ENCODE results near the gene YDJC. TPM values are rescaled to one million over a fixed set of nuclear protein-coding genes. Genes with fewer than 3 reads are reported as not detected.

YDJC gene
- total and polyA plus RNA-seq, 2 donors from 2014 or later, result 24.7 to 28.2 TPM

DNA sequence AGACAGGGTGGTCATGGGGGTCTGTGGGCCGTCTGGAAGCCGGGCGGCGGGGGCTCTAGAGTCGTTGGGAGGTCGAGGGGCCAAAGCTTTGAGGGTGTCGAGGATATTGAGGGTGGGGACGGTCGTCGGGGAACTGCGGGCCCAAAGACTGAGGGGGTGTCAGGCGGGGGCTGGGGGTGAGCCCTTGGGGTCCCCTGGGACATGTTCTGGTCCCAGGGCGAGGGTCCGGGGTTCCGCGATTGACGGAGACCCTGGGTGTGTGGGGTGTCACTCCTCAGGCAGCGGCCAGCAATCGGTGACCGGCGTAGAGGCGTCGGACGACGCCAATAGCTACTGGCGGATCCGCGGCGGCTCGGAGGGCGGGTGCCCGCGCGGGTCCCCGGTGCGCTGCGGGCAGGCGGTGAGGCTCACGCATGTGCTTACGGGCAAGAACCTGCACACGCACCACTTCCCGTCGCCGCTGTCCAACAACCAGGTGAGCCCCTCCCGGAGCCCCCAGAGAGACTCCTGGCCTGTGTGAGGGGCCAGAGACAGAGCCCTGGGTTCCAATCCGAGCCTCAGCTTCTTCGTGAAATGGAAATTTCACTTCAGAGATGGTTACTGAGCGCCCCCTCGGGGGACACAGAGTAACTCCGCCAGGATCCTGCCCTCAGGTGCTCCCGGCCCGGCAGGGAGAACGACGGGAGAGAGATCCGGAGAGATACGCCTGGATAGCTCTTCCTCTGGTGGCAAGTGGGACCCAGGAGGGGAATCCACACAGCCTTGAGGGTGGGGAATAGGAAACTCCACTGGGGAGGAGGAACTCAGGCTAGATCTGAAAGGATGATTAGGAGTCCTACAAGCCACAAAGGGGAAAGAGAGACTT lies 13.0 kb upstream of the YDJC start:
- TF ChIP-seq, protein P1, sequence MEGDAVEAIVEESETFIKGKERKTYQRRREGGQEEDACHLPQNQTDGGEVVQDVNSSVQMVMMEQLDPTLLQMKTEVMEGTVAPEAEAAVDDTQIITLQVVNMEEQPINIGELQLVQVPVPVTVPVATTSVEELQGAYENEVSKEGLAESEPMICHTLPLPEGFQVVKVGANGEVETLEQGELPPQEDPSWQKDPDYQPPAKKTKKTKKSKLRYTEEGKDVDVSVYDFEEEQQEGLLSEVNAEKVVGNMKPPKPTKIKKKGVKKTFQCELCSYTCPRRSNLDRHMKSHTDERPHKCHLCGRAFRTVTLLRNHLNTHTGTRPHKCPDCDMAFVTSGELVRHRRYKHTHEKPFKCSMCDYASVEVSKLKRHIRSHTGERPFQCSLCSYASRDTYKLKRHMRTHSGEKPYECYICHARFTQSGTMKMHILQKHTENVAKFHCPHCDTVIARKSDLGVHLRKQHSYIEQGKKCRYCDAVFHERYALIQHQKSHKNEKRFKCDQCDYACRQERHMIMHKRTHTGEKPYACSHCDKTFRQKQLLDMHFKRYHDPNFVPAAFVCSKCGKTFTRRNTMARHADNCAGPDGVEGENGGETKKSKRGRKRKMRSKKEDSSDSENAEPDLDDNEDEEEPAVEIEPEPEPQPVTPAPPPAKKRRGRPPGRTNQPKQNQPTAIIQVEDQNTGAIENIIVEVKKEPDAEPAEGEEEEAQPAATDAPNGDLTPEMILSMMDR (IDR thresholded peaks at IDR 0.05; ENCODE audit: borderline replicate concordance, extremely low read depth, insufficient read depth), result peak; percentile 56
- Histone ChIP-seq H3K4me1 (ENCODE audit: control insufficient read depth in 2 of 3, insufficient read depth in 2 of 3, low read depth in 1 of 3, low read length in 3 of 3) (peaks cover 0 to 12% (median 0%) of the 10 kb centered on the region in 3 donors), H3K27ac (ENCODE audit: low read depth in 2 of 2, low read length in 2 of 2) (no peak overlapping the region), H3K27me3 (ENCODE audit: control insufficient read depth, insufficient read depth, low read length) (no peaks in the 10 kb centered on the region), H3K9me3 (ENCODE audit: control insufficient read depth in 2 of 3, insufficient read depth in 1 of 3, low read length in 3 of 3) (no peaks in the 10 kb centered on the region), H3K9ac (ENCODE audit: low read length in 3 of 3) (peak overlapping the region in 1 of 3 donors; percentile 51), H3K36me3 (ENCODE audit: control insufficient read depth in 2 of 3, insufficient read depth in 3 of 3, low read length in 3 of 3) (no peaks in the 10 kb centered on the region), H3K4me3 (ENCODE audit: low read length in 3 of 3) (peak overlapping the region; percentile 46 to 71 (median 61))
- peak; percentile 56 to 83 (median 68) for DNase-seq
- intact Hi-C loops (cut with DNase I), result no loop called here
- FAIRE-seq, result no peak

DNA sequence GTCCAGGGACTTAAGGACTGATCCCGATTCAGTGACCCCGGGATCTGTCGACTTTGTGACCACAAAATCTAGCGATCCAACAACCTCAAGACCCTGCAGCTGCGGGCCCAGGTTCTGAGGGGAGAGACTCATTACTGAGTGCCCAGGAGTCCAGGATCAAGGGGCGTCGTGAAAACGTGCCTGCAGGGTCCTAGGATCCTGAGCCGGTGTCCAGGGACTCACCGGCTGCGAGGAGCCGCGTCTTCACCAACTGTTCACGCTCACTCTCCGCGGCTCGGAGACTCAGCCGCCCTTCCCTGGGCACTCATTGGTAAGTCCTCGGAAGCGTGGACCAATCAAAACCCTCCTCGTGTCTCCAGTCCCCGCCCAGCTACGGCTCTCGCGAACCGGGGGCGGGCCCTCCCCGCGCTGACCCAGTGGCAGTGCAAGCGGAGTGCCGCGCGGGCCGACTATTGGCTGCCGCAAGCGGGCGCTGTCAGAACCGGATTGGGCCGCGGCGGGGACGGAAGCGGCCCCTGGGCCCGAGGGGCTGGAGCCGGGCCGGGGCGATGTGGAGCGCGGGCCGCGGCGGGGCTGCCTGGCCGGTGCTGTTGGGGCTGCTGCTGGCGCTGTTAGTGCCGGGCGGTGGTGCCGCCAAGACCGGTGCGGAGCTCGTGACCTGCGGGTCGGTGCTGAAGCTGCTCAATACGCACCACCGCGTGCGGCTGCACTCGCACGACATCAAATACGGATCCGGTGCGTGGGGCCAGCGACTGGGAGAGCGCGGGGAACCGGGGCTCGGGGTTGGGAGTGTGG lies 12.2 kb upstream of the YDJC start, which contains the start of gene SDF2L1:
TSS of gene SDF2L1 (plus strand) at position 514 of the 795 bp plus-strand sequence. CDS start at position 549, 35 bp downstream.
- DNase-seq (peak; percentile 98 to 99 (median 99)), FAIRE-seq (peak; percentile 88)
- Histone ChIP-seq H3K9ac (ENCODE audit: low read length in 3 of 3) (peak within 1 kb of the TSS; percentile 26 to 51 (median 30)), H3K36me3 (ENCODE audit: control insufficient read depth in 2 of 3, insufficient read depth in 3 of 3, low read length in 3 of 3) (no peaks in the 10 kb centered on the region), H3K27me3 (ENCODE audit: control insufficient read depth, insufficient read depth, low read length) (no peaks in the 10 kb centered on the region), H3K4me1 (ENCODE audit: control insufficient read depth in 2 of 3, insufficient read depth in 2 of 3, low read depth in 1 of 3, low read length in 3 of 3) (peaks cover 0 to 12% (median 0%) of the 10 kb centered on the region in 3 donors), H3K27ac (ENCODE audit: low read depth in 2 of 2, low read length in 2 of 2) (peak within 1 kb of the TSS in 1 of 2 donors; percentile 22), H3K9me3 (ENCODE audit: control insufficient read depth in 2 of 3, insufficient read depth in 1 of 3, low read length in 3 of 3) (no peaks in the 10 kb centered on the region), H3K4me3 (ENCODE audit: low read length in 3 of 3) (peak within 1 kb of the TSS; percentile 57 to 71 (median 71))
- TF ChIP-seq, protein P1 (IDR thresholded peaks at IDR 0.05; ENCODE audit: borderline replicate concordance, extremely low read depth, insufficient read depth), result peak; percentile 50
- intact Hi-C loops (cut with DNase I), result no loop called here

DNA sequence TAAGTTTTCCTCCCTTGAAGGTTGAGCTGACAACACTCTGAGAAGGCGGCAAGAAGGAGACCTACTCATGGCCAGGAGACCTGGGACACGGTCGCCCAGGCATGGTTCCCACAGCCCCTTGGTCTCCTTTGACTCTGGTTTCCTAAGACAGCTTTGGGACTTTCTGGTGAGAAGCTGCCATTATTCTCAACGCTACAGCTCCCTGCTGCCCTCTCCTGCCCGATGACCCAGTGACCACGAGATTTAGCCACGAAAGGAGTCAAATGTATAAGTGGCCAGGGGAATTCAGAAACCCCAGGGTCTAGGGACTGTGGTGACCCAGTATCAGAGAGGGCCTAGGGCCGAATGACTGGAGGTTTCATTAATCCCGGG lies 11.6 kb upstream of the YDJC start:
- Histone ChIP-seq H3K36me3 (ENCODE audit: control insufficient read depth in 2 of 3, insufficient read depth in 3 of 3, low read length in 3 of 3) (no peaks in the 10 kb centered on the region), H3K27ac (ENCODE audit: low read depth in 2 of 2, low read length in 2 of 2) (no peak overlapping the region), H3K27me3 (ENCODE audit: control insufficient read depth, insufficient read depth, low read length) (no peaks in the 10 kb centered on the region), H3K4me1 (ENCODE audit: control insufficient read depth in 2 of 3, insufficient read depth in 2 of 3, low read depth in 1 of 3, low read length in 3 of 3) (peaks cover 0 to 12% (median 0%) of the 10 kb centered on the region in 3 donors), H3K9me3 (ENCODE audit: control insufficient read depth in 2 of 3, insufficient read depth in 1 of 3, low read length in 3 of 3) (no peaks in the 10 kb centered on the region), H3K4me3 (ENCODE audit: low read length in 3 of 3) (peak overlapping the region; percentile 57 to 71 (median 71)), H3K9ac (ENCODE audit: low read length in 3 of 3) (peak overlapping the region; percentile 15 to 35 (median 26))
- FAIRE-seq (no peak), DNase-seq (peak; percentile 42 to 68 (median 57))
- intact Hi-C loops (cut with DNase I), result no loop called here
- TF ChIP-seq, protein P1 (IDR thresholded peaks at IDR 0.05; ENCODE audit: borderline replicate concordance, extremely low read depth, insufficient read depth), result peak; percentile 36
